Measurements from ENCODE around the gene CACNA1C.

DNA sequence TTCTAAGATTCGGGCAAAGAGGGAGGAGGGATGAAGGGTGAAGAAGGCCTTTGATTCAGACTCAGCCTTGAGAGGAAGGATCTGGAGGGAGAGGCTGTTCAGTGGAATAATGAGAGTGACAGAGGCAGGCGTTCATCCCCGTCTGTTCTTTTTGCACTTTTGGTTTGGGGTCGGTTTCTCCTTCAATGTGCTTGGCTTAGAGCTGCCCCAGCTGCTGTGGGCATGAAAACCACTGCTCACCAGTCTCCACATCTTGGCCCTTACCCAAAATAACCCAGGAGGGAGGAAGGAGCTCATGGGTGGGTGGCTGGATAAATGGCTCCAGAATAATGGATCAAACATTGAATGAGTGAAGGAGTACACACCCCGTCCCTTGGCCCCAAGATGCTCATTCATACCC is 480.2 kb downstream of the CACNA1C start:
- no peak for TF ChIP-seq POLR2A (IDR thresholded peaks at IDR 0.05)
- TF ChIP-seq, protein P1, sequence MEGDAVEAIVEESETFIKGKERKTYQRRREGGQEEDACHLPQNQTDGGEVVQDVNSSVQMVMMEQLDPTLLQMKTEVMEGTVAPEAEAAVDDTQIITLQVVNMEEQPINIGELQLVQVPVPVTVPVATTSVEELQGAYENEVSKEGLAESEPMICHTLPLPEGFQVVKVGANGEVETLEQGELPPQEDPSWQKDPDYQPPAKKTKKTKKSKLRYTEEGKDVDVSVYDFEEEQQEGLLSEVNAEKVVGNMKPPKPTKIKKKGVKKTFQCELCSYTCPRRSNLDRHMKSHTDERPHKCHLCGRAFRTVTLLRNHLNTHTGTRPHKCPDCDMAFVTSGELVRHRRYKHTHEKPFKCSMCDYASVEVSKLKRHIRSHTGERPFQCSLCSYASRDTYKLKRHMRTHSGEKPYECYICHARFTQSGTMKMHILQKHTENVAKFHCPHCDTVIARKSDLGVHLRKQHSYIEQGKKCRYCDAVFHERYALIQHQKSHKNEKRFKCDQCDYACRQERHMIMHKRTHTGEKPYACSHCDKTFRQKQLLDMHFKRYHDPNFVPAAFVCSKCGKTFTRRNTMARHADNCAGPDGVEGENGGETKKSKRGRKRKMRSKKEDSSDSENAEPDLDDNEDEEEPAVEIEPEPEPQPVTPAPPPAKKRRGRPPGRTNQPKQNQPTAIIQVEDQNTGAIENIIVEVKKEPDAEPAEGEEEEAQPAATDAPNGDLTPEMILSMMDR (IDR thresholded peaks at IDR 0.05): no peak
